ENCODE results near the gene CNIH3.

The CNIH3 gene

GRCh38 chr1:224736619-224737352 is 120.7 kb downstream of the CNIH3 start:
- no peak for TF ChIP-seq ZNF8 (CRISPR knock-in tag; IDR thresholded peaks at IDR 0.05)
- TF ChIP-seq ZC3H10 (CRISPR knock-in tag; IDR thresholded peaks at IDR 0.05): no peak
- TF ChIP-seq PATZ1 (CRISPR knock-in tag; IDR thresholded peaks at IDR 0.05; ENCODE audit: borderline replicate concordance): no peak
- no peak for TF ChIP-seq TOX (CRISPR knock-in tag; IDR thresholded peaks at IDR 0.05; ENCODE audit: borderline replicate concordance)
- TF ChIP-seq, protein P1, sequence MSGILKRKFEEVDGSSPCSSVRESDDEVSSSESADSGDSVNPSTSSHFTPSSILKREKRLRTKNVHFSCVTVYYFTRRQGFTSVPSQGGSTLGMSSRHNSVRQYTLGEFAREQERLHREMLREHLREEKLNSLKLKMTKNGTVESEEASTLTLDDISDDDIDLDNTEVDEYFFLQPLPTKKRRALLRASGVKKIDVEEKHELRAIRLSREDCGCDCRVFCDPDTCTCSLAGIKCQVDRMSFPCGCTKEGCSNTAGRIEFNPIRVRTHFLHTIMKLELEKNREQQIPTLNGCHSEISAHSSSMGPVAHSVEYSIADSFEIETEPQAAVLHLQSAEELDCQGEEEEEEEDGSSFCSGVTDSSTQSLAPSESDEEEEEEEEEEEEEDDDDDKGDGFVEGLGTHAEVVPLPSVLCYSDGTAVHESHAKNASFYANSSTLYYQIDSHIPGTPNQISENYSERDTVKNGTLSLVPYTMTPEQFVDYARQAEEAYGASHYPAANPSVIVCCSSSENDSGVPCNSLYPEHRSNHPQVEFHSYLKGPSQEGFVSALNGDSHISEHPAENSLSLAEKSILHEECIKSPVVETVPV (CRISPR knock-in tag; IDR thresholded peaks at IDR 0.05): no peak
- no peak for TF ChIP-seq SNAI2 (CRISPR knock-in tag; IDR thresholded peaks at IDR 0.05)
- TF ChIP-seq TCF4 (CRISPR knock-in tag; IDR thresholded peaks at IDR 0.05; ENCODE audit: borderline replicate concordance): no peak
- TF ChIP-seq, protein P2, sequence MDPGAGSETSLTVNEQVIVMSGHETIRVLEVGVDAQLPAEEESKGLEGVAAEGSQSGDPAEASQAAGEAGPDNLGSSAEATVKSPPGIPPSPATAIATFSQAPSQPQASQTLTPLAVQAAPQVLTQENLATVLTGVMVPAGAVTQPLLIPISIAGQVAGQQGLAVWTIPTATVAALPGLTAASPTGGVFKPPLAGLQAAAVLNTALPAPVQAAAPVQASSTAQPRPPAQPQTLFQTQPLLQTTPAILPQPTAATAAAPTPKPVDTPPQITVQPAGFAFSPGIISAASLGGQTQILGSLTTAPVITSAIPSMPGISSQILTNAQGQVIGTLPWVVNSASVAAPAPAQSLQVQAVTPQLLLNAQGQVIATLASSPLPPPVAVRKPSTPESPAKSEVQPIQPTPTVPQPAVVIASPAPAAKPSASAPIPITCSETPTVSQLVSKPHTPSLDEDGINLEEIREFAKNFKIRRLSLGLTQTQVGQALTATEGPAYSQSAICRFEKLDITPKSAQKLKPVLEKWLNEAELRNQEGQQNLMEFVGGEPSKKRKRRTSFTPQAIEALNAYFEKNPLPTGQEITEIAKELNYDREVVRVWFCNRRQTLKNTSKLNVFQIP (CRISPR knock-in tag; IDR thresholded peaks at IDR 0.05; ENCODE audit: borderline replicate concordance, low read depth): no peak
- ATAC-seq: no peak

DNA sequence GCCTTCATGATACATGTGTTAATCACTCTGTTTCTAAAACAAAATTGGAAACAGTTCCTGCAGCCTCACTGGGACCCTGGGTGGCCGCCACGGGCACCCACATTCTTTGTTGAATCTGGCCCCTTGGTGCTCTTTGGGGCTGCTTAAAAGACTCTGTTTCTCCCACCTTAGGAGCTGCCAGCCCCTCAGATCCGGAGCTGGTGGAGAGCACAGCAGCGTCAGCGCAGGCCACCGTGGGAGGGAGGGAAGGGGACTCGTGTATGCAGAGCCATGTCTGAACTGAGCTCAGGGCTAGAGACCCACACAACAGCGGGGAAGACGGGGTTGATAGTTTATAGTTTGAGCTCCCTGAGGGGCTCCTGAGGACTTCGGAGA is 121.2 kb downstream of the CNIH3 start:
- no peak for ATAC-seq

DNA sequence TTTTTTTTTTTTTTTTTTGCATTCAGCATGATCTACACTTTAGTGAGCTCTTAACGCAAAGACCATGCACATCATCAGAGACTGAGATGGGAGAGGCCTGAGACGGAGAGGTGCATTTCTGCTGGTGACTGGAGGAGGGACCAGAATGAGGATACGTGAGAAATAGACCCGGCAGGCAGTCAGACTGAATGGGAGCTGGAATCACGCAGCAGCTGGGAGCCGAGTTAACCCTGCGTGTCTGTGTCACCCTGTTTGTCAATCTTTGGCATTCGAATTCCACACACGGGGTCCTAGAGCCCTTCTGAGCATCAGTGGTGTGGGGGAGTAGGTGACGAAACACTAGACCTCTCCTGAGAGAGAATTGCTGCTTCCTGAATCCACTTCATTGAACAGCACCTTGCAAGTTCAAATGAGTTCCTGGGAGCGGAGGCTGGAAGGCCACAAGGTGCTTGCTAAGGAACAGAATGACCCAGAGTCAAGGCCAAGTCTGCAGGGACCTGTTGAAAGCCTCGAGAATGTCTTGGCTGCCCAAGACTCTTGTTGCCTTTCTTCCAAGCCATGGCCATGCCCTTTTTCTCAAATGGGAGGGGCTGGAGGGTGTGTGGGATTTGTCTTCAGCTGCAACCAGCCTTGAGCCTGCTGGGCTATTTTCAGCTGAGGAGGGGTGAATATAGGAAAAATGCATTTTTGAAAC is 123.3 kb downstream of the CNIH3 start:
- ATAC-seq: no peak
- TF ChIP-seq, protein P2 (CRISPR knock-in tag; IDR thresholded peaks at IDR 0.05; ENCODE audit: borderline replicate concordance, low read depth): no peak
- no peak for TF ChIP-seq SNAI2 (CRISPR knock-in tag; IDR thresholded peaks at IDR 0.05)
- no peak for TF ChIP-seq TSHZ2 (CRISPR knock-in tag; IDR thresholded peaks at IDR 0.05)
- TF ChIP-seq ZFP30 (CRISPR knock-in tag; IDR thresholded peaks at IDR 0.05): no peak
- no peak for TF ChIP-seq ZNF565 (CRISPR knock-in tag; conservative IDR thresholded peaks at IDR 0.05; ENCODE audit: low read depth)
- no peak for TF ChIP-seq RARB (CRISPR knock-in tag; IDR thresholded peaks at IDR 0.05)
- TF ChIP-seq ZC3H10 (CRISPR knock-in tag; IDR thresholded peaks at IDR 0.05): no peak

More for the DNA sequence above, 121.2 kb downstream of the CNIH3 start:
- TF ChIP-seq ZNF70 (CRISPR knock-in tag; IDR thresholded peaks at IDR 0.05) (no peak), OSR1 (CRISPR knock-in tag; IDR thresholded peaks at IDR 0.05) (no peak), ZNF565 (CRISPR knock-in tag; conservative IDR thresholded peaks at IDR 0.05; ENCODE audit: low read depth) (no peak), RARB (CRISPR knock-in tag; IDR thresholded peaks at IDR 0.05) (no peak), ZC3H10 (CRISPR knock-in tag; IDR thresholded peaks at IDR 0.05) (no peak), TOX (CRISPR knock-in tag; IDR thresholded peaks at IDR 0.05; ENCODE audit: borderline replicate concordance) (no peak), ZFP30 (CRISPR knock-in tag; IDR thresholded peaks at IDR 0.05) (no peak), ZFP3 (CRISPR knock-in tag; IDR thresholded peaks at IDR 0.05) (no peak), ISL1 (CRISPR knock-in tag; IDR thresholded peaks at IDR 0.05) (no peak), GLIS3 (CRISPR knock-in tag; IDR thresholded peaks at IDR 0.05) (no peak), ESRRG (CRISPR knock-in tag; IDR thresholded peaks at IDR 0.05) (no peak), PATZ1 (CRISPR knock-in tag; IDR thresholded peaks at IDR 0.05; ENCODE audit: borderline replicate concordance) (no peak), BACH2 (CRISPR knock-in tag; IDR thresholded peaks at IDR 0.05; ENCODE audit: borderline replicate concordance) (no peak), PPARA (CRISPR knock-in tag; IDR thresholded peaks at IDR 0.05; ENCODE audit: borderline replicate concordance) (no peak), ARNTL (CRISPR knock-in tag; IDR thresholded peaks at IDR 0.05; ENCODE audit: borderline replicate concordance, low read depth) (no peak)
- TF ChIP-seq, protein P2 (CRISPR knock-in tag; IDR thresholded peaks at IDR 0.05; ENCODE audit: borderline replicate concordance, low read depth): no peak

Measured in SK-N-SH treated with all-trans-retinoic acid at 6 μM for 48 hours (cell line).